HUES64 (cell line): ENCODE results near the gene MICU1.
A peak's percentile ranks its signal among the peaks of the same experiment; 100 is the strongest.
"Not testable (repeated sequence)": the region's sequence is repeated elsewhere in the genome, so short reads cannot be mapped to it uniquely, and the experiment has no call there.

Experiments
- H3K27ac ChIP-seq: 2 replicates; pipeline ENCODE4 v1.7.0; 2013; ENCODE audit warnings: low read depth, low read length, inconsistent platforms
- H3K27me3 ChIP-seq: 2 replicates; pipeline ENCODE4 v1.6.1; 2013; ENCODE audit warnings: mild to moderate bottlenecking, low read length; ENCODE audit not compliant: insufficient read depth
- H3K36me3 ChIP-seq: 2 replicates; pipeline ENCODE4 v1.6.1; 2013; ENCODE audit warnings: mild to moderate bottlenecking, low read length; ENCODE audit not compliant: insufficient read depth
- H3K4me1 ChIP-seq: 2 replicates; pipeline ENCODE4 v1.6.1; 2013; ENCODE audit warnings: mild to moderate bottlenecking, low read length, moderate library complexity; ENCODE audit not compliant: insufficient read depth
- H3K4me3 ChIP-seq: 2 replicates; pipeline ENCODE4 v1.5.1; 2013; ENCODE audit warnings: mild to moderate bottlenecking, low read length, moderate library complexity
- H3K9ac ChIP-seq: 2 replicates; pipeline ENCODE4 v1.6.1; 2013; ENCODE audit warnings: mild to moderate bottlenecking, low read depth, low read length
- H3K9me3 ChIP-seq: 2 replicates; pipeline ENCODE4 v1.6.1; 2013; ENCODE audit warnings: low read depth, low read length; ENCODE audit not compliant: insufficient read depth
- WGBS: fragments of 150-250, 120-280 bp; methylation state at CpG from one replicate; pipeline ENCODE4 v1.1.7; 2013; ENCODE audit warnings: missing lambda C conversion rate; 5-methylcytosine and 5-hydroxymethylcytosine counted together

The MICU1 gene

DNA sequence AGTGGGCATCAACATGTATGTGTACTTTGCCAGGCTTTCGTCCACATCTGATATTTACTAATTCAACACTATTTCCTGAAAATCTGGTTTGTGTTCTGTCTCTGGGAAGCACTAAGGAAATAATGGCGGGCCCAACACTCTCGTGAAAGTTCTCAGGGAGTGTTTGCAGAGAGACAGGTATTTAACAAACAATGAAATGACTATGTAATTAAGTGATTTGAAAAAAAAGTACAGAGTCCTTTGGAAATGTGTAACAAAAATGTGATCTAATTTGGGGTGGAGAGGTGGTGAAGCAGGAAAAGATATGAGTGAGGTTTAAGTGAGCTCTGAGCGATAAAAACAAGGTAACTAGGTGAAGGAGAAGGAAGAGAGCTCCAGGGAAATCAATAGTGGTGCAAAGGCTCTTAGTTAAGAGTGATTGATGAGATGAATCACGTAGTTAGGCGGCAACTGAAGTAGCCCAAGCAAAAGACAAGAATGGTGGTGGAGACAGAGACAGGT lies 175.9 kb downstream of the MICU1 start:
- no peak overlapping the region for H3K27ac ChIP-seq
- H3K27me3 ChIP-seq: no peaks in the 10 kb centered on the region
- no peak overlapping the region for H3K4me3 ChIP-seq
- H3K4me1 ChIP-seq: no peaks in the 10 kb centered on the region
- H3K9ac ChIP-seq: no peak overlapping the region
- no peaks in the 10 kb centered on the region for H3K36me3 ChIP-seq
- H3K9me3 ChIP-seq: no peaks in the 10 kb centered on the region
- 77% methylated on average over 6 of the region's 6 CpGs for WGBS

DNA sequence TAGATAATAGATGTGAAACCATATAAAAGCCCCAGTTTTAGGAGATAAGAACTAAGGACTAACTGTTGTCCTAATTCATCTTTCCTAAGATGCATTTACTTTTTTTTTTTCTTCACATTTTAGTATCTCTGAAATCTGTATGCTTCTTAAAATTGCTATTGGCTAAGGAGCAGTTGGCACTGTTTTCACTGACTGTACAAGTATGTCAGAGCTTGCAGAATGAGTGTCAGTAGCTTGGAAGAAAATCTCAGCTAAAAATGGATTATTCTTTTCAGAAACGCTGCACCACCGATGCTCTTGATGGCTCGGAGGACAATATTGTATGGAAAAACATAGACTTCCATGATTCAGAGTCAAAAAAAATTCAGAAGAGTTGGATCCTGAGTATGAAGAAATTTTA lies 180.0 kb downstream of the MICU1 start:
- no peaks in the 10 kb centered on the region for H3K4me1 ChIP-seq
- H3K9me3 ChIP-seq: no peaks in the 10 kb centered on the region
- WGBS: 98% methylated on average over 3 of the region's 3 CpGs
- no peaks in the 10 kb centered on the region for H3K36me3 ChIP-seq
- H3K4me3 ChIP-seq: no peak overlapping the region
- H3K27me3 ChIP-seq: no peaks in the 10 kb centered on the region
- no peak overlapping the region for H3K9ac ChIP-seq
- no peak overlapping the region for H3K27ac ChIP-seq

DNA sequence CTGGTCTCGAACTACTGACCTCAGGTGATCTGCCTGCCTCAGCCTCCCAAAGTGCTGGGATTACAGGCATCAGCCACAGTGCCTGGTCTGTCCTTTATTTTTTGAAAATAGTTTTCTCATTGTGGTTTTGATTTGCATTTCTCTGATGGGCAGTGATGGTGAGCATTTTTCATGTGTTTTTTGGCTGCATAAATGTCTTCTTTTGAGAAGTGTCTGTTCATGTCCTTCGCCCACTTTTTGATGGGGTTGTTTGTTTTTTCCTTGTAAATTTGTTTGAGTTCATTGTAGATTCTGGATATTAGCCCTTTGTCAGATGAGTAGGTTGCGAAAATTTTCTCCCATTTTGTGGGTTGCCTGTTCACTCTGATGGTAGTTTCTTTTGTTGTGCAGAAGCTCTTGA lies 182.9 kb downstream of the MICU1 start:
- not testable (repeated sequence) for H3K9ac ChIP-seq, H3K27me3 ChIP-seq, H3K4me1 ChIP-seq, H3K9me3 ChIP-seq, H3K4me3 ChIP-seq, H3K36me3 ChIP-seq, H3K27ac ChIP-seq
- 98% methylated on average over 1 of the region's 3 CpGs for WGBS

DNA sequence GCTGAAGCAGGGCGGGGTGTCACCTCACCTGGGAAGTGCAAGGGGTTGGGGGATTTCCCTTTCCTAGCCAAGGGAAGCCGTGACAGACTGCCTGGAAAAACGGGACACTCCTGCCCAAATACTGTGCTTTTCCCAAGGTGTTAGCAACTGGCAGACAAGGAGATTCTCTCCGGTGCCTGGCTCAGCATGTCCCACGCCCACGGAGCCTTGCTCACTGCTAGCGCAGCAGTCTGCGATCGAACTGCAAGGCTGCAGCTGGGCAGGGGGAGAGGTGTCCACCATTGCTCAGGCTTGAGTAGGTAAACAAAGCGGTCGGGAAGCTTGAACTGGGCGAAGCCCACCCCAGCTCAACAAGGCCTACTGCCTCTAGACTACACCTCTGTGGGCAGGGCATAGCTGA lies 190.3 kb downstream of the MICU1 start:
- Histone ChIP-seq H3K4me1 (no peaks in the 10 kb centered on the region), H3K4me3 (no peak overlapping the region), H3K9me3 (no peaks in the 10 kb centered on the region), H3K27ac (no peak overlapping the region), H3K9ac (no peak overlapping the region), H3K36me3 (no peaks in the 10 kb centered on the region), H3K27me3 (no peaks in the 10 kb centered on the region)
- WGBS: 93% methylated on average over 12 of the region's 12 CpGs

DNA sequence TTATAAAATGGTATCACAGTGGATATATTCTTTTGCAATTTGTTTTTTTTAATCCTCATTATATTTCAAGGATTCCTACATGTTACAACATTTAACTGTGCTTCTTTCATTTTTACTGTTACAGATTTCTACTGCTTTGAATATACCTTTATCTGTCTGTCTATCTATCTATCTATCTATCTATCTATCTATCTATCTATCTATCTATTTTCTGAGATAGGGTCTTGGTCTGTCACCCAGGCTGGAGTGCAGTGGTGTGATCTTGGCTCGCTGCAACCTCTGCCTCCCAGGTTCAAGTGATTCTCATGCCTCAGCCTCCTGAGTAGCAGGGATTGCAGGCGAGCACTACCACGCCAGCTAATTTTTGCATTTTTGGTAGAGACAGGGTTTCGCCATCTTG lies 194.9 kb downstream of the MICU1 start:
- 97% methylated on average over 4 of the region's 4 CpGs for WGBS
- not testable (repeated sequence) for H3K4me1 ChIP-seq, H3K36me3 ChIP-seq, H3K27me3 ChIP-seq, H3K9me3 ChIP-seq, H3K27ac ChIP-seq, H3K9ac ChIP-seq, H3K4me3 ChIP-seq

DNA sequence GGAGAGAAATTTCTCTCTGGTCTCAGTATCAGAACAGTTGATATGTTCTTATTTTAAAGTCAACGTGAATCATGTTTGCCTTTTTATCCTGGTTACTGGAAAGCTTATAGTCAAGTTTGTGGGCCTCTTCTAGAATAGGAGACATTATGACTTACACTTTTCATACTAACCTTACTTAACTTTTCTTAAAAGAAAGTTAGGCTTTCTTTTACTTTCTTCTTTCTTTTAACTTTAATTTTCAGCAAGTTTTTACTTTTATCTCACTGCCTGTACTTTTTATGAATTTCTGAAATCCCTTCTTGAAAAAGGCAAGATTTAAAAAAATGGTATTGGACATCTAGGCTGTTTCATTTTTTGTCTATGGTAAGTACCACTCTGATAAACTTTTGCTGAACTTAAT lies 195.9 kb downstream of the MICU1 start:
- Histone ChIP-seq H3K4me1 (peaks cover 16% of the 10 kb centered on the region), H3K36me3 (no peaks in the 10 kb centered on the region), H3K9ac (no peak overlapping the region), H3K4me3 (no peak overlapping the region), H3K27me3 (no peaks in the 10 kb centered on the region), H3K27ac (no peak overlapping the region), H3K9me3 (no peaks in the 10 kb centered on the region)
- 93% methylated on average over 1 of the region's 1 CpG for WGBS

DNA sequence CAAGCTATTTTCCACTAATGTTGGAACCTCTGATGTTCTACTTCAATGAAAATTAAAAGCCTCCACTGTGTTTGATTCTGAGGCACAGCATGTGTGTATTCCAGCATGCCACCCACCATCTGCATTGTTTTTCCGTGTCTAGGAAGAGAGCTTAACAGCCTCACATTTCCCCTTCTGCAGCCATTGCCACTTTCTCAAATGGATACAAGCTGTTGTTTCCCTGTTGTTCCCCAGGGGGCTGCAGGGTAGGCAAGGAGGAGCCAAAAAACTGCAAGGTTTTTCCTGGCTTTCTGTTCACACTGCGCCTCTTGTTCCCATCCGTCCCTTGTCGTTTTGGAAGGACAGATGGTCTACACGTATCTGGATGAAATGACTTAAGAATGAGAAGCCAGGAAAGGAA lies 198.9 kb downstream of the MICU1 start:
- peaks cover 4% of the 10 kb centered on the region; the same call in 1 of the 2 replicates for H3K36me3 ChIP-seq
- H3K9me3 ChIP-seq: peaks cover 6% of the 10 kb centered on the region; the same call in 1 of the 2 replicates
- H3K4me1 ChIP-seq: peaks cover 17% of the 10 kb centered on the region
- H3K9ac ChIP-seq: no peak overlapping the region
- 44% methylated on average over 5 of the region's 5 CpGs for WGBS
- H3K27ac ChIP-seq: no peak overlapping the region
- no peak overlapping the region for H3K4me3 ChIP-seq
- H3K27me3 ChIP-seq: no peaks in the 10 kb centered on the region

DNA sequence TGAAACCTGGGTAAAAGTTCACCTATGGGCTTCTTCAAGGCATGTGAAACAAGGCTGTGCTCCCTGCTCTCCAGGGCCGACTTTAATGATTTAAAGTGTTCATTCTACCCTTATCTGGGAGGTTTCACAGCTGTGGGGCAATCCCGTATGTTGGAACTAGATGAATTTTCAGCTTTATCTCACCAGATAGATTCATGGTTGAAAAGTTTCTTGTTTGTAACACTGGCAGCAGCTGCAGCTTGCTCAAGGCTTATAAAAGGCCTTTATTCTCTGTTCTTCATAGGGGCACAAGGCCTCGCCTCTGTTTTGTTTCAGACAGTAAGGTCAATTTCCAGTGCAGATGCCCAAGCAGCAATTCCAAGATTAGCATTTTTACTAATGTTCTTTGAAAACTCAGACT lies 200.7 kb downstream of the MICU1 start:
- H3K4me1 ChIP-seq: peaks cover 17% of the 10 kb centered on the region
- H3K9me3 ChIP-seq: peaks cover 6% of the 10 kb centered on the region; the same call in 1 of the 2 replicates
- H3K27me3 ChIP-seq: no peaks in the 10 kb centered on the region
- WGBS: 92% methylated on average over 3 of the region's 3 CpGs
- no peak overlapping the region for H3K4me3 ChIP-seq
- no peak overlapping the region for H3K27ac ChIP-seq
- H3K9ac ChIP-seq: no peak overlapping the region
- peaks cover 4% of the 10 kb centered on the region; the same call in 1 of the 2 replicates for H3K36me3 ChIP-seq

DNA sequence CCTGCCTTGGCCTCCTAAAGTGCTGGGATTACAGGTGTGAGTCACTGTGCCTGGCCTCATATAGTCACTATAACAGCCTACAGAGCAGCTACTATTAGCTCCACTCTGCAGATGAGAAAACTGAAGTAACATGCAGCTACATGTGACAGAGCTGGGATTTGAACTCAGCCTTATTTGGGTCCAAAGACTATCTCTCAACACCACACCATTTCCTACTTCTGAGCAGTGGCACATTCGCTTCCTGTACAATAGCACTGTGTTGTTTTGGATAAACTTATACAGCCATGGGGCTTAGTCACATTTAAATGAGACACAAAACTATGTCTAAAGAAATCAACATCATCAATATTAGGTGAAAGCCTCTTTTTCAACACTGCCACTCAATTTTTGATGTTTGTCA lies 201.3 kb downstream of the MICU1 start:
- H3K4me1 ChIP-seq: peaks cover 17% of the 10 kb centered on the region
- H3K4me3 ChIP-seq: no peak overlapping the region
- no peak overlapping the region for H3K9ac ChIP-seq
- peaks cover 6% of the 10 kb centered on the region; the same call in 1 of the 2 replicates for H3K9me3 ChIP-seq
- H3K27me3 ChIP-seq: no peaks in the 10 kb centered on the region
- WGBS: 100% methylated on average over 1 of the region's 1 CpG
- no peak overlapping the region for H3K27ac ChIP-seq
- peaks cover 4% of the 10 kb centered on the region; the same call in 1 of the 2 replicates for H3K36me3 ChIP-seq

DNA sequence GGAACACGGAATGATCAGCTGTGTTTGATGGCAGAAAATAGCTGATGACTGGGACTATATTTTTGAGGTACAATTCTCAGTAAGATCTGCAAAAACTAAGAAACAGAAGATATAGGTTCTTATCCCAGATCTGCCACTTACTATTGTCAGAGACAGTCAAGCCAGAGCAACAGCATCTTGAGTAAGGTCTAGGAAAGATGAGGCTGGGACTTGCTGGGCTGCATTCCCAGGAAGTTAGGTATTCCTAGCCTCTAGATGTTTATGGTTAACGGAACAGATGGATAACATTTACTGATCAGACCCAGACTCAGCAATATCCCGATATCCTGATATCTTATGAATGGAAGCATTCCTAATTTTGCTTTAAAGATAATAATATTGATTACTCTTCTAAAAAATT lies 202.5 kb downstream of the MICU1 start:
- H3K9ac ChIP-seq: no peak overlapping the region
- peaks cover 23% of the 10 kb centered on the region for H3K4me1 ChIP-seq
- peaks cover 6% of the 10 kb centered on the region; the same call in 1 of the 2 replicates for H3K9me3 ChIP-seq
- 98% methylated on average over 2 of the region's 3 CpGs for WGBS
- no peaks in the 10 kb centered on the region for H3K27me3 ChIP-seq
- H3K27ac ChIP-seq: no peak overlapping the region
- H3K36me3 ChIP-seq: peaks cover 4% of the 10 kb centered on the region; the same call in 1 of the 2 replicates
- H3K4me3 ChIP-seq: no peak overlapping the region

DNA sequence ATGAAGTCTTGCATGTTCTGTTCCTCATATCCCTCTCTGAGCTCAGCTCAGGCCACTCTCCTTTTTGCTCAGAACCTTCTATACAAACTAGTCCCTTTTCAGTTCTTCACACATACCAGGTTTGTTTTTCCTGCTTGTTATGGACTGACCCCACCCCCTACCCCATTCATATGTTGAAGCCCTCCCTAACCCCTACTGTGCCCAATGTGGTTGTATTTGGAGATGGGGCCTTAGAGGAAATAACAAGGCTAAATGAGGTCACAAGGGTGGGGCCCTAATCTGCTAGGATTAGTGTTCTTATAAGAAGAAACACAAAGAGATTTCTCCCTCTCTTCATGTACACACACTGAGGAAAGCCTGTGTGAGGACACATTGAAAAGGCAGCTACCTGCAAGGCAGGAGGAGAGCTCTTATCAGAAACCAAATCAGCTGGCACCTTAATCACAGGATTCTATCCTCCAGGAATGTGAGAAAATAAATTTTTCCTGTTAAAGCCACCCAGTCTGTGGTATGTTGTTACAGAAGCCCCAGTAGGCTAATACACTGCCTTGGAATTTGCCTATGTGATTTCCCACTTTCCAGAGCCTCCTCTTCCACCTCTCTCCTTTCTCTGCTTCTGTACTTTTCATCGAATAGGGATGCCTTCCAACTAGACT lies 203.9 kb downstream of the MICU1 start:
- peaks cover 4% of the 10 kb centered on the region; the same call in 1 of the 2 replicates for H3K36me3 ChIP-seq
- no peak overlapping the region for H3K9ac ChIP-seq
- 92% methylated on average over 1 of the region's 1 CpG for WGBS
- H3K9me3 ChIP-seq: peaks cover 6% of the 10 kb centered on the region; the same call in 1 of the 2 replicates
- peak overlapping the region; percentile 79; the same call in 1 of the 2 replicates for H3K27ac ChIP-seq
- H3K4me1 ChIP-seq: peaks cover 23% of the 10 kb centered on the region
- H3K27me3 ChIP-seq: no peaks in the 10 kb centered on the region
- no peak overlapping the region for H3K4me3 ChIP-seq
